GM23248 (cell line): ENCODE results near the gene TRMT112. TPM values are rescaled to one million over a fixed set of nuclear protein-coding genes. Genes with fewer than 3 reads are reported as not detected.
A peak's percentile ranks its signal among the peaks of the same experiment; 100 is the strongest.

Source experiments
- DNase-seq: peaks from one replicate; pipeline ENCODE4 v3.0.0-alpha.2; 2015
- H2AFZ ChIP-seq: fragments of 200-600 bp; sonication (generic); 2 replicates; pipeline ENCODE4 v1.6.1; 2016; ENCODE audit warnings: antibody characterized with exemption
- H3F3A ChIP-seq: fragments of 200-600 bp; sonication (generic); 2 replicates; pipeline ENCODE4 v1.6.1; 2016; ENCODE audit warnings: mild to moderate bottlenecking, antibody characterized with exemption, mixed run types; ENCODE audit not compliant: insufficient read depth
- H3K27ac ChIP-seq: fragments of 200-600 bp; sonication (generic); 2 replicates; pipeline ENCODE4 v1.5.1; 2016; ENCODE audit warnings: mild to moderate bottlenecking
- H3K27me3 ChIP-seq: fragments of 200-600 bp; sonication (generic); replicated peaks from 2 replicates; pipeline ENCODE4 v1.6.1; 2016; ENCODE audit warnings: mild to moderate bottlenecking; ENCODE audit not compliant: insufficient read depth
- H3K36me3 ChIP-seq: fragments of 200-600 bp; sonication (generic); 2 replicates; pipeline ENCODE4 v1.6.1; 2016; ENCODE audit warnings: low read depth, mild to moderate bottlenecking
- H3K4me1 ChIP-seq: fragments of 200-600 bp; sonication (generic); 2 replicates; pipeline ENCODE4 v1.6.1; 2016; ENCODE audit warnings: mild to moderate bottlenecking; ENCODE audit not compliant: insufficient read depth
- H3K4me2 ChIP-seq: fragments of 200-600 bp; sonication (generic); one replicate; pipeline ENCODE4 v1.6.1; 2016; ENCODE audit warnings: mild to moderate bottlenecking; ENCODE audit not compliant: unreplicated experiment
- H3K4me3 ChIP-seq: fragments of 200-600 bp; sonication (generic); 2 replicates; pipeline ENCODE4 v1.5.1; 2016; ENCODE audit warnings: mild to moderate bottlenecking
- H3K79me2 ChIP-seq: fragments of 200-600 bp; sonication (generic); 2 replicates; pipeline ENCODE4 v1.6.1; 2016; ENCODE audit warnings: mild to moderate bottlenecking; ENCODE audit not compliant: insufficient read depth
- H3K9ac ChIP-seq: fragments of 200-600 bp; sonication (generic); 2 replicates; pipeline ENCODE4 v1.6.1; 2016; ENCODE audit warnings: mild to moderate bottlenecking
- H3K9me2 ChIP-seq: fragments of 200-600 bp; sonication (generic); 2 replicates; pipeline ENCODE4 v1.6.1; 2016; ENCODE audit warnings: mixed run types, mild to moderate bottlenecking, moderate library complexity; ENCODE audit not compliant: insufficient read depth
- H3K9me3 ChIP-seq: fragments of 200-600 bp; sonication (generic); one replicate; pipeline ENCODE4 v1.6.1; 2017; ENCODE audit warnings: low read depth
- H4K20me1 ChIP-seq: fragments of 200-600 bp; sonication (generic); 2 replicates; pipeline ENCODE4 v1.6.0; 2016; ENCODE audit not compliant: insufficient read depth
- EZH2 ChIP-seq: fragments of 200-600 bp; sonication (generic); IDR thresholded peaks from 2 replicates; pipeline ENCODE4 v1.6.1; 2018; ENCODE audit warnings: antibody characterized with exemption, mild to moderate bottlenecking; ENCODE audit not compliant: insufficient read depth, poor library complexity, severe bottlenecking
- EZH2phosphoT487 ChIP-seq: fragments of 200-600 bp; sonication (generic); IDR thresholded peaks from 2 replicates; pipeline ENCODE4 v1.6.1; 2018; ENCODE audit warnings: antibody characterized with exemption, moderate library complexity, mild to moderate bottlenecking, low read depth; ENCODE audit not compliant: insufficient read depth
- WGBS, 2 experiments: methylation state at CpG; one replicate each; pipeline ENCODE4 v1.1.6; 2015 to 2017; ENCODE audit warnings: low lambda C conversion rate in 2 of 2, low coverage in 1 of 2; ENCODE audit errors: missing lambda C conversion rate in 2 of 2; 5-methylcytosine and 5-hydroxymethylcytosine counted together
- in situ Hi-C: fragments of 300-500 bp; cut with MboI; formaldehyde crosslinking; loops from 2 replicates; pipeline ENCODE4 v1.15.0; 2020
- polyA plus RNA-seq: library from polyadenylated mRNA; unstranded; fragments of >200 nt; fragmentation: Nextera tagmentation; extraction: Ambion mirVana; gene quantifications from 2 replicates; pipeline ENCODE4 v1.2.1, GENCODE V29; 2016
- total RNA-seq: library from RNA; depleted of rRNA; stranded (reverse); fragments of >200 nt; shearing (Covaris generic); gene quantifications from 2 replicates; pipeline ENCODE4 v1.2.3, GENCODE V29; 2014

TRMT112 gene
- total and polyA plus RNA-seq, 2 experiments from 2014 or later: 161 to 269 TPM

- H3K4me3 ChIP-seq: no peak overlapping the region
- H3K36me3 ChIP-seq: peaks cover 22% of the 10 kb centered on the region; the same call in 1 of the 2 replicates
- no peak overlapping the region for H2AFZ ChIP-seq
- no peaks in the 10 kb centered on the region for H3K9me2 ChIP-seq
- peaks cover 5% of the 10 kb centered on the region; the same call in 1 of the 2 replicates for H3F3A ChIP-seq
- H3K79me2 ChIP-seq: peaks cover 13% of the 10 kb centered on the region
- TF ChIP-seq EZH2 (no peak), EZH2phosphoT487 (no peak)
- DNase-seq: no peak
- 91 to 94% methylated on average over 10 of the region's 10 CpGs for WGBS, 2 experiments
- H3K9ac ChIP-seq: no peak overlapping the region
- no peaks in the 10 kb centered on the region for H4K20me1 ChIP-seq
- no peak overlapping the region for H3K27ac ChIP-seq
- H3K27me3 ChIP-seq: no peaks in the 10 kb centered on the region
- in situ Hi-C loops: no loop called here
- H3K4me2 ChIP-seq: no peak overlapping the region
- peaks cover 16% of the 10 kb centered on the region for H3K4me1 ChIP-seq
- H3K9me3 ChIP-seq: no peaks in the 10 kb centered on the region
These were observed 45.0 kb upstream of the TRMT112 start for GRCh38 chr11:64362339-64362738.

- Histone ChIP-seq H3K9me2 (no peaks in the 10 kb centered on the region), H3K79me2 (peaks cover 13% of the 10 kb centered on the region), H3K27me3 (no peaks in the 10 kb centered on the region), H3K36me3 (peaks cover 18% of the 10 kb centered on the region; the same call in 1 of the 2 replicates), H3F3A (peaks cover 3% of the 10 kb centered on the region; the same call in 1 of the 2 replicates), H4K20me1 (no peaks in the 10 kb centered on the region), H3K4me3 (no peak overlapping the region), H3K9ac (no peak overlapping the region), H3K4me1 (peaks cover 14% of the 10 kb centered on the region), H3K27ac (no peak overlapping the region), H2AFZ (no peak overlapping the region), H3K4me2 (no peak overlapping the region), H3K9me3 (no peaks in the 10 kb centered on the region)
- no peak for DNase-seq
- 91 to 99% methylated on average over 11 to 18 of the region's 18 CpGs for WGBS, 2 experiments
- TF ChIP-seq EZH2 (no peak), EZH2phosphoT487 (no peak)
- in situ Hi-C loops: no loop called here
These were observed 44.3 kb upstream of the TRMT112 start for GRCh38 chr11:64361659-64362058.

- no peaks in the 10 kb centered on the region for H3K9me3 ChIP-seq
- in situ Hi-C loops: no loop called here
- H4K20me1 ChIP-seq: no peaks in the 10 kb centered on the region
These were observed 43.1 kb upstream of the TRMT112 start for GRCh38 chr11:64360448-64360921.

GRCh38 chr11:64359712-64360445 lies 42.5 kb upstream of the TRMT112 start:
- Histone ChIP-seq H2AFZ (no peak overlapping the region), H3K27ac (no peak overlapping the region), H3K4me1 (peaks cover 16% of the 10 kb centered on the region), H3K9me2 (no peaks in the 10 kb centered on the region), H3K4me3 (peak overlapping the region; percentile 88), H3K27me3 (no peaks in the 10 kb centered on the region), H3K9ac (peak overlapping the region; percentile 86), H3K4me2 (peak overlapping the region; percentile 95), H4K20me1 (no peaks in the 10 kb centered on the region), H3K36me3 (peaks cover 8% of the 10 kb centered on the region; the same call in 1 of the 2 replicates), H3K9me3 (no peaks in the 10 kb centered on the region), H3F3A (peaks cover 4% of the 10 kb centered on the region; the same call in 1 of the 2 replicates), H3K79me2 (peaks cover 13% of the 10 kb centered on the region)
- in situ Hi-C loops: no loop called here
- peak; percentile 16 for DNase-seq
- TF ChIP-seq EZH2phosphoT487: no peak
- no peak for TF ChIP-seq EZH2
- 79% methylated on average over 31 to 38 of the region's 38 CpGs for WGBS, 2 experiments

More at GRCh38 chr11:64360448-64360921, 43.1 kb upstream of the TRMT112 start:
- Histone ChIP-seq H3K9me2 (no peaks in the 10 kb centered on the region), H3F3A (peaks cover 4% of the 10 kb centered on the region; the same call in 1 of the 2 replicates), H3K36me3 (peaks cover 10% of the 10 kb centered on the region; the same call in 1 of the 2 replicates), H3K79me2 (peaks cover 13% of the 10 kb centered on the region), H3K27ac (no peak overlapping the region), H3K4me1 (peaks cover 14% of the 10 kb centered on the region), H3K4me3 (no peak overlapping the region), H3K9ac (no peak overlapping the region), H3K27me3 (no peaks in the 10 kb centered on the region), H2AFZ (no peak overlapping the region), H3K4me2 (no peak overlapping the region)
- WGBS, 2 experiments: 79 to 93% methylated on average over 11 to 13 of the region's 13 CpGs
- TF ChIP-seq EZH2phosphoT487 (no peak), EZH2 (no peak)
- DNase-seq: no peak
